ENCODE data around the gene ZNF518A. TPM values are rescaled to one million over a fixed set of nuclear protein-coding genes. Genes with fewer than 3 reads are reported as not detected.
A peak's percentile ranks its signal among the peaks of the same experiment; 100 is the strongest.

The ZNF518A gene
- total and polyA plus RNA-seq, 4 experiments from 2014 or later, result 11.1 to 24.0 (median 17.4) TPM

- peaks cover 5 to 11% (median 7%) of the 10 kb centered on the region in 4 donors for H3K4me1 Mint-ChIP-seq
- CTCF ChIA-PET (ENCODE audit: partially characterized antibody), result interaction anchor here (1.7 to 3.2 kb wide), 3 partner anchors 40 to 397 kb away, joined by 13 to 34 read pairs (median 15); partner anchors contain the start of genes TCTN3 and ZNF518A
- peaks cover 29 to 31% of the 10 kb centered on the region in 2 donors for H3K27me3 Mint-ChIP-seq
Measured at GRCh38 chr10:96090463-96090800, 39.7 kb upstream of the ZNF518A start.

DNA sequence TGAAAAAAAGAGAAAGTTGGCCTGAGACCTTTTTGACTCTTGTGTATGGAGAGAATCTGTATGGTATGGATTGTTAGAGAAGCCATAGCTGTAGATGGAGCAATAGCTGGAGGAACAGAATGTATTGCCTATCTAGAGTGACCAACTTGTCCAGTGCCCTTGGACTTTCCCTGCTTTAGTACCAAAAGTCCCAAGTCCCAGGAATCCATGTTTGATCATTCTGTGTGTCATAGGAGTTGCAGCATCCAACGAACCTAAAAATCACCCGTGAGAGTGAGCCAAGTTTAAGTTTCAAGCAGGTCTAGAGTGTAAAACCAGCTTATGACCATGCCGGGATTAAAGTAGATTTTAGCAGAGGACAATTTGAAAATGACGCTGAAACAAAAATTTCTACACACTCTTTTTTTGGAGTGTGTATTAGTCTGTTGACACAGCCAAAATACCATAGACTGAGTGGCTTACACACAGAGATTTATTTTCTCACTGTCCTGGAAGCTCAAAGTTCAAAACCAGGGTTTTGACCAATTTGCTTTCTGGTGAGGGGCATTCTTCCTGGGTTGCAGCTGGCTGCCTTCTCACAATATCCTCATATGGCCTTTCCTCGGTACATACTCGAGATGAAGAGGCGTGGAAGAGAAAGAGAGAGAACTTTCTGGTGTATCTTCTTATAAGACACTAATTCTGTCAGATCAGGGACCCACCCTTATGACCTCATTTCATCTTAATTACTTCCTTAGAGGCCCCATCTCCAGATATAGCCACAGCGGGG lies 36.9 kb upstream of the ZNF518A start:
- no peak overlapping the region for H3K4me3 Mint-ChIP-seq
- intact Hi-C loops (cut with micrococcal nuclease), result no loop called here
- Histone ChIP-seq H3K27me3 (ENCODE audit: insufficient read depth, low read length) (peaks cover 21% of the 10 kb centered on the region), H3K4me3 (ENCODE audit: low read length in 2 of 2) (no peak overlapping the region), H3K27ac (ENCODE audit: low read depth, low read length) (no peak overlapping the region), H3K36me3 (ENCODE audit: insufficient read depth, low read length) (no peaks in the 10 kb centered on the region), H3K9me3 (ENCODE audit: control insufficient read depth in 1 of 2, low read length in 2 of 2) (no peaks in the 10 kb centered on the region), H3K4me1 (ENCODE audit: insufficient read depth, low read length) (peaks cover 12% of the 10 kb centered on the region)
- H3K27me3 Mint-ChIP-seq, result peaks cover 51% of the 10 kb centered on the region in 2 donors
- peaks cover 3 to 29% (median 12%) of the 10 kb centered on the region in 8 donors for H3K9me3 Mint-ChIP-seq
- H3K36me3 Mint-ChIP-seq, result peaks cover 14 to 23% of the 10 kb centered on the region in 2 donors
- H3K4me1 Mint-ChIP-seq, result peaks cover 5 to 11% (median 7%) of the 10 kb centered on the region in 4 donors
- H3K27ac Mint-ChIP-seq, result peak overlapping the region in 1 of 7 donors; percentile 45
- ChIA-PET CTCF (ENCODE audit: partially characterized antibody) (no interaction called here), POLR2A (ENCODE audit: partially characterized antibody) (interaction anchor here (5.5 kb wide), 1 partner anchor 37 kb away, joined by 31 read pairs; the partner anchor contains the start of gene ZNF518A)
- DNase-seq, result no peak

More at GRCh38 chr10:96090463-96090800, 39.7 kb upstream of the ZNF518A start:
- H3K9me3 ChIP-seq (ENCODE audit: control insufficient read depth in 1 of 2, low read length in 2 of 2), result no peaks in the 10 kb centered on the region
- H3K4me3 ChIP-seq (ENCODE audit: low read length in 2 of 2), result peak overlapping the region; percentile 71 to 88
- Mint-ChIP-seq H3K27ac (peak overlapping the region; percentile 98 to 100 (median 99)), H3K4me3 (peak overlapping the region; percentile 91 to 97 (median 96)), H3K36me3 (peaks cover 15 to 18% of the 10 kb centered on the region in 2 donors), H3K9me3 (peaks cover 0 to 26% (median 9%) of the 10 kb centered on the region in 8 donors)
- intact Hi-C loops (cut with micrococcal nuclease), result loop anchor here (1.0 to 2.0 kb wide), 2 partner anchors 40 to 182 kb away; partner anchors contain the start of gene ZNF518A
- H3K36me3 ChIP-seq (ENCODE audit: insufficient read depth, low read length), result no peaks in the 10 kb centered on the region
- POLR2A ChIA-PET (ENCODE audit: partially characterized antibody), result interaction anchor here (0.5 to 5.6 kb wide), 10 partner anchors 34 to 1646 kb away, joined by 3 to 378 read pairs (median 4); partner anchors contain the start of genes CC2D2B, CCNJ, TCTN3 and TM9SF3
- H3K4me1 ChIP-seq (ENCODE audit: insufficient read depth, low read length), result peaks cover 12% of the 10 kb centered on the region
- H3K27ac ChIP-seq (ENCODE audit: low read depth, low read length), result peak overlapping the region; percentile 91
- peaks cover 9% of the 10 kb centered on the region for H3K27me3 ChIP-seq (ENCODE audit: insufficient read depth, low read length)
- DNase-seq, result peak in 1 of 5 donors; percentile 41

DNA sequence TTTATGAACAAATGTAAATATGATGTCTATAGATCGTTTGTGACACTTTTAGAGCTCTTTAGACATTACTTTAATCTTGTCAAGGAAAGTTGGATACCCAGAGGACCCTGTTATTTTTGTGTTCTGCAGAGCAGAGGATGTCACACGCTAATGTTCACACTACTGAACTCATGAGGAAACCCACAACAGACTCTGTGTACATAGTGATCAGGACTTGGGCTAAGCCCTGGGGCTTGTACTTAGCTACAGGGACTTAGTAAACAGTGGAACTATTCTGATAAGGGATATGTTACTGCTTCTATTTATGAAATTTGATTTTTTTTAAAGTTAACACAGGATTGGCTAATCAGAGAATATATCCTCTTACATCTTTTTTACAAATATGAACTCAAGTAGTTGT lies 36.1 kb upstream of the ZNF518A start:
- H3K27ac ChIP-seq (ENCODE audit: low read depth, low read length), result no peak overlapping the region
- ChIA-PET POLR2A (ENCODE audit: partially characterized antibody) (interaction anchor here (5.5 kb wide), 1 partner anchor 36 kb away, joined by 31 read pairs; the partner anchor contains the start of gene ZNF518A), CTCF (ENCODE audit: partially characterized antibody) (no interaction called here)
- H3K4me1 ChIP-seq (ENCODE audit: insufficient read depth, low read length), result peaks cover 12% of the 10 kb centered on the region
- Mint-ChIP-seq H3K4me1 (peaks cover 5 to 11% (median 7%) of the 10 kb centered on the region in 4 donors), H3K36me3 (peaks cover 14 to 23% of the 10 kb centered on the region in 2 donors), H3K4me3 (no peak overlapping the region), H3K9me3 (peaks cover 3 to 29% (median 12%) of the 10 kb centered on the region in 8 donors), H3K27ac (no peak overlapping the region), H3K27me3 (peaks cover 53% of the 10 kb centered on the region in 2 donors)
- no peak overlapping the region for H3K4me3 ChIP-seq (ENCODE audit: low read length in 2 of 2)
- DNase-seq, result no peak
- H3K27me3 ChIP-seq (ENCODE audit: insufficient read depth, low read length), result peaks cover 21% of the 10 kb centered on the region
- H3K36me3 ChIP-seq (ENCODE audit: insufficient read depth, low read length), result no peaks in the 10 kb centered on the region
- intact Hi-C loops (cut with micrococcal nuclease), result no loop called here
- H3K9me3 ChIP-seq (ENCODE audit: control insufficient read depth in 1 of 2, low read length in 2 of 2), result no peaks in the 10 kb centered on the region

DNA sequence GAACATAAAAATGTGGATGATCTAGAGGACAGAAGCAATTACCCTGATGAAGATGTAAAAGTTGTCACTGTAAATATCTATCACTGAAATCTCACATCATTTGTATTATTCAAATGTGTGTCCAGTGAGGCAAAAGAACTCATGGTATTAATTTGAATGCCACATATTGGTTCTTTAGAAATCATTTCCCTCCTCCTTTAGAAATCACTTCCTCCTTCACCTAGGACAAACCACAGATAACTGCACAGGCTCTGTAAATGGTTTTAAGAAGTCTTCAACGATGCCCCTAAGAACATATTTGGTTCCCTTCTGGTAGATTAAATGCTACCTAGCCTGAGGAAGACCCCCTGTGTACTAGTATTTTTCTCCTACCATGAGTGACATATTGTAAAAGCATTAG lies 33.1 kb upstream of the ZNF518A start:
- ChIA-PET CTCF (ENCODE audit: partially characterized antibody) (interaction anchor here (1.3 kb wide), 1 partner anchor 12 kb away, joined by 3 read pairs; no protein-coding TSS in a partner anchor), POLR2A (ENCODE audit: partially characterized antibody) (interaction anchor here (5.5 kb wide), 1 partner anchor 33 kb away, joined by 31 read pairs; the partner anchor contains the start of gene ZNF518A)
- Mint-ChIP-seq H3K4me1 (no peaks in the 10 kb centered on the region), H3K4me3 (no peak overlapping the region), H3K27me3 (peaks cover 69% of the 10 kb centered on the region in 2 donors), H3K9me3 (peaks cover 0 to 24% (median 6%) of the 10 kb centered on the region in 8 donors), H3K27ac (no peak overlapping the region), H3K36me3 (peaks cover 2 to 19% of the 10 kb centered on the region in 2 donors)
- H3K4me3 ChIP-seq (ENCODE audit: low read length in 2 of 2), result no peak overlapping the region
- H3K27me3 ChIP-seq (ENCODE audit: insufficient read depth, low read length), result peaks cover 32% of the 10 kb centered on the region
- no peaks in the 10 kb centered on the region for H3K36me3 ChIP-seq (ENCODE audit: insufficient read depth, low read length)
- H3K9me3 ChIP-seq (ENCODE audit: control insufficient read depth in 1 of 2, low read length in 2 of 2), result no peaks in the 10 kb centered on the region
- intact Hi-C loops (cut with micrococcal nuclease), result no loop called here
- H3K27ac ChIP-seq (ENCODE audit: low read depth, low read length), result no peak overlapping the region
- DNase-seq, result no peak
- no peaks in the 10 kb centered on the region for H3K4me1 ChIP-seq (ENCODE audit: insufficient read depth, low read length)

GRCh38 chr10:96097865-96098264 lies 32.2 kb upstream of the ZNF518A start:
- H3K27ac Mint-ChIP-seq, result no peak overlapping the region

GRCh38 chr10:96107623-96108038 lies 22.5 kb upstream of the ZNF518A start:
- Mint-ChIP-seq H3K4me3 (no peak overlapping the region), H3K27ac (no peak overlapping the region), H3K27me3 (peaks cover 55 to 67% of the 10 kb centered on the region in 2 donors), H3K36me3 (peaks cover 0 to 13% of the 10 kb centered on the region in 2 donors), H3K9me3 (peaks cover 3 to 26% (median 16%) of the 10 kb centered on the region in 8 donors), H3K4me1 (no peaks in the 10 kb centered on the region)
- Histone ChIP-seq H3K9me3 (ENCODE audit: control insufficient read depth in 1 of 2, low read length in 2 of 2) (no peaks in the 10 kb centered on the region), H3K27me3 (ENCODE audit: insufficient read depth, low read length) (peaks cover 23% of the 10 kb centered on the region), H3K27ac (ENCODE audit: low read depth, low read length) (no peak overlapping the region), H3K4me3 (ENCODE audit: low read length in 2 of 2) (no peak overlapping the region), H3K36me3 (ENCODE audit: insufficient read depth, low read length) (no peaks in the 10 kb centered on the region), H3K4me1 (ENCODE audit: insufficient read depth, low read length) (no peaks in the 10 kb centered on the region)
- DNase-seq, result no peak
- ChIA-PET CTCF (ENCODE audit: partially characterized antibody) (no interaction called here), POLR2A (ENCODE audit: partially characterized antibody) (no interaction called here)
- intact Hi-C loops (cut with micrococcal nuclease), result no loop called here

More at GRCh38 chr10:96097865-96098264, 32.2 kb upstream of the ZNF518A start:
- Mint-ChIP-seq H3K27me3 (peaks cover 61 to 66% of the 10 kb centered on the region in 2 donors), H3K9me3 (peaks cover 0 to 18% (median 5%) of the 10 kb centered on the region in 8 donors), H3K4me3 (no peak overlapping the region), H3K36me3 (peaks cover 2 to 12% of the 10 kb centered on the region in 2 donors), H3K4me1 (no peaks in the 10 kb centered on the region)
- Histone ChIP-seq H3K36me3 (ENCODE audit: insufficient read depth, low read length) (no peaks in the 10 kb centered on the region), H3K9me3 (ENCODE audit: control insufficient read depth in 1 of 2, low read length in 2 of 2) (no peaks in the 10 kb centered on the region), H3K27me3 (ENCODE audit: insufficient read depth, low read length) (peaks cover 39% of the 10 kb centered on the region), H3K4me3 (ENCODE audit: low read length in 2 of 2) (no peak overlapping the region), H3K27ac (ENCODE audit: low read depth, low read length) (no peak overlapping the region), H3K4me1 (ENCODE audit: insufficient read depth, low read length) (no peaks in the 10 kb centered on the region)
- intact Hi-C loops (cut with micrococcal nuclease), result no loop called here
- ChIA-PET POLR2A (ENCODE audit: partially characterized antibody) (interaction anchor here (5.5 kb wide), 1 partner anchor 32 kb away, joined by 31 read pairs; the partner anchor contains the start of gene ZNF518A), CTCF (ENCODE audit: partially characterized antibody) (interaction anchor here (1.3 kb wide), 1 partner anchor 11 kb away, joined by 3 read pairs; no protein-coding TSS in a partner anchor)
- DNase-seq, result peak in 1 of 5 donors; percentile 26

DNA sequence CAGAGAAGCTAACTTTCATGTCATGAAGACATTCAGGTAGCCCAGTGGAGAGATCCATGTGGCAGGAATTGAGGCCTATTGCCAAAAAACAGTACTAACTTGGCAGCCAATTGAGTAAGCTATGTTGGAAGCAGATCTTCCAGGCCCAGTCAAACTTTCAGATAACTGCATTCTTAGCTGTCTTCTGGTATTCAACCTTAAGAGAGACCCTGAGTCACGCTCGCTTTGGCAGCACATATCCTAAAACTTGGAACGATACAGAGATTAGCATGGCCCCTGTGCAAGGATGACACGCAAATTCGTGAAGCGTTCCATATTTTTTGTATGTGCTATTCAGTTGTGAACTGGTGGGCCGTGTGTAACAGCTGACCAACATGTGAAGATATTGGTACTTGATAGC lies 17.6 kb upstream of the ZNF518A start:
- H3K27me3 Mint-ChIP-seq, result peaks cover 57 to 68% of the 10 kb centered on the region in 2 donors
- no peak overlapping the region for H3K27ac ChIP-seq (ENCODE audit: low read depth, low read length)
- peaks cover 3 to 26% (median 16%) of the 10 kb centered on the region in 8 donors for H3K9me3 Mint-ChIP-seq
- no peaks in the 10 kb centered on the region for H3K4me1 ChIP-seq (ENCODE audit: insufficient read depth, low read length)
- intact Hi-C loops (cut with micrococcal nuclease), result no loop called here
- DNase-seq, result no peak
- H3K27me3 ChIP-seq (ENCODE audit: insufficient read depth, low read length), result peaks cover 36% of the 10 kb centered on the region
- no peak overlapping the region for H3K4me3 Mint-ChIP-seq
- peaks cover 0 to 13% of the 10 kb centered on the region in 2 donors for H3K36me3 Mint-ChIP-seq
- POLR2A ChIA-PET (ENCODE audit: partially characterized antibody), result no interaction called here
- H3K9me3 ChIP-seq (ENCODE audit: control insufficient read depth in 1 of 2, low read length in 2 of 2), result no peaks in the 10 kb centered on the region
- H3K4me1 Mint-ChIP-seq, result no peaks in the 10 kb centered on the region
- no peak overlapping the region for H3K27ac Mint-ChIP-seq
- CTCF ChIA-PET (ENCODE audit: partially characterized antibody), result no interaction called here
- no peak overlapping the region for H3K4me3 ChIP-seq (ENCODE audit: low read length in 2 of 2)
- H3K36me3 ChIP-seq (ENCODE audit: insufficient read depth, low read length), result no peaks in the 10 kb centered on the region

Data from CD4-positive, alpha-beta memory T cell (primary cell).